Mononuclear cell (primary cell): ENCODE results near the gene NECTIN1. TPM values are rescaled to one million over a fixed set of nuclear protein-coding genes. Genes with fewer than 3 reads are reported as not detected.

Experiments used
- H3K27me3 ChIP-seq: 2 replicates; pipeline ENCODE4 v1.6.0; 2011; ENCODE audit warnings: low read length, control low read depth; ENCODE audit not compliant: insufficient read depth
- H3K4me1 ChIP-seq: 2 replicates; pipeline ENCODE4 v1.5.1; 2011; ENCODE audit warnings: mild to moderate bottlenecking, low read length, control low read depth; ENCODE audit not compliant: insufficient read depth
- H3K4me3 ChIP-seq: 2 replicates; pipeline ENCODE4 v1.5.1; 2011; ENCODE audit warnings: mild to moderate bottlenecking, low read length, moderate library complexity
- H3K9me3 ChIP-seq: 2 replicates; pipeline ENCODE4 v1.5.1; 2011; ENCODE audit warnings: low read depth, mild to moderate bottlenecking, control low read depth, low read length
- total RNA-seq: library from RNA; depleted of rRNA; stranded (reverse); fragments of >200 nt; gene quantifications from one replicate; pipeline ENCODE4 v1.2.3, GENCODE V29; 2012

NECTIN1 gene, protein sequence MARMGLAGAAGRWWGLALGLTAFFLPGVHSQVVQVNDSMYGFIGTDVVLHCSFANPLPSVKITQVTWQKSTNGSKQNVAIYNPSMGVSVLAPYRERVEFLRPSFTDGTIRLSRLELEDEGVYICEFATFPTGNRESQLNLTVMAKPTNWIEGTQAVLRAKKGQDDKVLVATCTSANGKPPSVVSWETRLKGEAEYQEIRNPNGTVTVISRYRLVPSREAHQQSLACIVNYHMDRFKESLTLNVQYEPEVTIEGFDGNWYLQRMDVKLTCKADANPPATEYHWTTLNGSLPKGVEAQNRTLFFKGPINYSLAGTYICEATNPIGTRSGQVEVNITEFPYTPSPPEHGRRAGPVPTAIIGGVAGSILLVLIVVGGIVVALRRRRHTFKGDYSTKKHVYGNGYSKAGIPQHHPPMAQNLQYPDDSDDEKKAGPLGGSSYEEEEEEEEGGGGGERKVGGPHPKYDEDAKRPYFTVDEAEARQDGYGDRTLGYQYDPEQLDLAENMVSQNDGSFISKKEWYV
- total RNA-seq = 2.0 TPM

- H3K27me3 ChIP-seq = peaks cover 16% of the 10 kb centered on the region
- no peaks in the 10 kb centered on the region for H3K9me3 ChIP-seq
- H3K4me3 ChIP-seq = peak within 1 kb of the TSS; percentile 61
- peaks cover 33% of the 10 kb centered on the region for H3K4me1 ChIP-seq
These were observed at the start of gene NECTIN1 for GRCh38 chr11:119728651-119729580. Gene NECTIN1, minus strand, starts transcription at chr11:119729200. Its CDS starts 647 bp downstream, at chr11:119728553.

- no peaks in the 10 kb centered on the region for H3K27me3 ChIP-seq
- no peaks in the 10 kb centered on the region for H3K4me1 ChIP-seq
- no peak overlapping the region for H3K4me3 ChIP-seq
- no peaks in the 10 kb centered on the region for H3K9me3 ChIP-seq
These were observed 49.6 kb upstream of the NECTIN1 start for GRCh38 chr11:119778391-119779194.

- no peaks in the 10 kb centered on the region for H3K4me1 ChIP-seq
- no peaks in the 10 kb centered on the region for H3K27me3 ChIP-seq
- no peaks in the 10 kb centered on the region for H3K9me3 ChIP-seq
- H3K4me3 ChIP-seq = no peak overlapping the region
These were observed 48.9 kb upstream of the NECTIN1 start for GRCh38 chr11:119777940-119778339.

DNA sequence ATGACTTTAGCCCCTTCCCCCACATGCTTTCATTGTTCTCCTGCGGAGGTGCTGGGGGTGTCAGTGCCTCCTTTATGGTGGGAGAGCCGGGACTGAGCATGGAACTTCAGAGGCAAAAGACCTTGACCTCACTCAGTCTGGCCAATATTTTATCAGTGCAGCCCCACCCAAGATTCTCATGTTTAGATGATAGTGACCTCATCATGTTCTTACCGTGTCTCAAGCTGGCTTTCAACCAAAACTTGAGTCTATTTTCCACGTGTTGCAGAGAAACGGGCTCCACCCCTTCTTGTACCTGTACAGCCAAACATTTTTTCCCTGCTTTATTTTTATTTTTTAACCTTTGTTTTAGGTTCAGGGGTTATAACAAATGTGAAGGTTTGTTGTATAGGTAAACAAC is 47.7 kb upstream of the NECTIN1 start:
- no peaks in the 10 kb centered on the region for H3K9me3 ChIP-seq
- H3K27me3 ChIP-seq = no peaks in the 10 kb centered on the region
- H3K4me3 ChIP-seq = no peak overlapping the region
- H3K4me1 ChIP-seq = no peaks in the 10 kb centered on the region

DNA sequence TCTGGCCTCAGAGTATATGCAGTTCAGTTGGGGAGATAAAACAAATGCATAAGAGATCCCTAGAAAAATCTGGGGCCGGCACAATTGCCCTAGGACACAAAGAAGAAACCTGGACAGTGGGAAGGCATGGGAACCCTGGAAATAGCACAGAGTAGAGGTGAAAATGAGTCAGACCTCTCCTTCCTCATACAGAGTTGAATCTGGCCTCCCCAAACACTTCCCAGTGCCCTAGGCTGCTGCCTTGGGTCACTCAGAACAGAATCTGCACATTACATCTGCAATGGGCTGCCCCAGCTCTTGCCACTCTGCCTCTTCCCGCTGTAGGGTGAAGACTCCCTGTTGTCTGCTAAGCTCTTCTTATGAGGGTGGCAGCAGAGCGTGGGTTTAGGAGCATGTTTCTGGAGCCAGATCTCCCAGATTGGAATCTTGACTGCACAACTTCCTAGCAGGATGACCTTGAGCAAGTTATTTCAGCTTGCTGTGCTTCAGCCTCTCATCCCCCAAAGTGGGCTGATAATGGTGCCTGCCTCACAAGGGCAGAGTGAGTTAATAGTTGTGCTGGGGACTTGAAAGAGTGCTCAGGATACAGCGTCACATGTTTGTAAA is 47.1 kb upstream of the NECTIN1 start:
- H3K4me3 ChIP-seq = no peak overlapping the region
- H3K4me1 ChIP-seq = no peaks in the 10 kb centered on the region
- no peaks in the 10 kb centered on the region for H3K27me3 ChIP-seq
- no peaks in the 10 kb centered on the region for H3K9me3 ChIP-seq

DNA sequence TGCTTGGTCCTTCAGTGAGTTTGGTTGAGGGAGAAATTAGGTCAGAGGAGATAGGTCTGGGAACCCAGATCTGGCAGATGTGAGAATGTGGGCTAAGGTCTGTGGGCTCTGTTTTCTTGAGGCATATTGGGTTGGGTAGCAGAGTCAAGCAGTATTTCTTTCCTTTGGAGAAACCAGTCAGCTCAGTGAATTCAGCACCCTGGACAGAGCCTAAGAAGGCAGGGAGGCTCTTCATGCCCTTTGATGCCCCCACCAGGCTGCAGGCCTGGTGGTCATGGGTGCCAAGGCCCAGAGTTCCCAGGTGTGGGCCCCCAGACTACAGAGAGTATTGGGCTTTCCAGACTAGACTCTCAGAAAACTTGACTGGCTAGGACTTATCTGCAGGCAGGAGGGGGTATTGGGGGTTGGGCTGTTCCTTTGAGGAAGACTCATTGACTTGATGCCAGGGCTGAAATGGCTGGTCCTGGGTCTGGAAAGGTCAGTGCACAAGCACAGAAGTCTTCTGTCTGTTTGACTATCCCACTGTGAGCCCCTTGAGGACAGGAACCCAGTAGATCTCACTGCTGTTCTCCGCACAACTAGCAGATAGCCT is 45.3 kb upstream of the NECTIN1 start:
- H3K27me3 ChIP-seq = no peaks in the 10 kb centered on the region
- no peak overlapping the region for H3K4me3 ChIP-seq
- no peaks in the 10 kb centered on the region for H3K4me1 ChIP-seq
- H3K9me3 ChIP-seq = no peaks in the 10 kb centered on the region

GRCh38 chr11:119772641-119773415 is 43.8 kb upstream of the NECTIN1 start:
- no peak overlapping the region for H3K4me3 ChIP-seq
- no peaks in the 10 kb centered on the region for H3K9me3 ChIP-seq
- peaks cover 3% of the 10 kb centered on the region for H3K27me3 ChIP-seq
- no peaks in the 10 kb centered on the region for H3K4me1 ChIP-seq

- Histone ChIP-seq H3K4me1 (no peaks in the 10 kb centered on the region), H3K27me3 (peaks cover 8% of the 10 kb centered on the region), H3K9me3 (no peaks in the 10 kb centered on the region), H3K4me3 (no peak overlapping the region)
These were observed 43.1 kb upstream of the NECTIN1 start for GRCh38 chr11:119772076-119772475.

DNA sequence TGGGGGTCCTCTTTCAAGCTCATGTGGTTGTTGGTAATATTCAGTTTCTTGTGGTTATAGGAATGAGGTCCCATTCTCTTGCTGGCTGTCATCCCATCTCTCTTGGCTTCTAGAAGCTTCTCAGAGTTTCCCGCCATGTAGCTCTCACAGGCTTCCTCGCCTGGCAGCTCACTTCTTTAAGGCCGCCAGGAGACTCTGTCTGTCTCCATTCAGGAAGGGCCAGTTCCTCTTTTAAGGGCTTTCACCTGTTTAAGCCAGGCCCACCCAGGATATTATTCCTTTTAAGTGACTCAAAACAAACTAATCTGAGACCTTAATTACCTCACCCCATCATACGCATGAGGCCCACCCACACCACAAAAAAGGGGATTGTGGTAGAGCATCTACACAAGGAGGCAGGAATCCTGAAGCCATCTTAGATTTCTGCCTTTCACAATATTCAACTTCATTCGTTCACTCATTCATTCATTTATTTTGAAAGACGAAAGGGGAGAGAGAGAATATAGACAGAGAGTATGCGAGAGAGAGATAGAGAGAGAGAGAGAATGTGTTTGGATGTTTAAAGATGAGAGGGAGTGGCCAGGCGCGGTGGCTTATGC is 42.3 kb upstream of the NECTIN1 start:
- no peaks in the 10 kb centered on the region for H3K9me3 ChIP-seq

DNA sequence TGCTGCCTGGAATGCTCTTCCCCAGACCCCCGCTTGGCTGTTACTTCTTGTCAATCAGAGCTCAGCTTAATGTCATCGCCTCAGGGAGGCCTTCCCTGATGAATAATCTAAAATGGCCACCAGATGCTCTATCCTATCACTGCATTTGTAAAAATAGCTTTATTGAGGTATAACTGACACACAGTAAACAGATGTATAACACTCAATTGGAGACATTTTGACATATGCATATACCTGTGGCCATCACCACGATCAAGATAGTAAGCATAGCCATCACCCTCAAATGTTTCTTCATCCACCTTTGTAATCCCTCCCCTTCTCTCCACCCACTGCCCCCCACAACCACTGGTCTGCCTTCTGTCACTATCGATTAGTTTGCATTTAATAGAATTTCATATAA is 36.6 kb upstream of the NECTIN1 start:
- Histone ChIP-seq H3K4me1 (no peaks in the 10 kb centered on the region), H3K4me3 (no peak overlapping the region), H3K27me3 (peaks cover 13% of the 10 kb centered on the region), H3K9me3 (no peaks in the 10 kb centered on the region)

More for the DNA sequence above, 42.3 kb upstream of the NECTIN1 start:
- no peak overlapping the region for H3K4me3 ChIP-seq
- peaks cover 13% of the 10 kb centered on the region for H3K27me3 ChIP-seq
- no peaks in the 10 kb centered on the region for H3K4me1 ChIP-seq

DNA sequence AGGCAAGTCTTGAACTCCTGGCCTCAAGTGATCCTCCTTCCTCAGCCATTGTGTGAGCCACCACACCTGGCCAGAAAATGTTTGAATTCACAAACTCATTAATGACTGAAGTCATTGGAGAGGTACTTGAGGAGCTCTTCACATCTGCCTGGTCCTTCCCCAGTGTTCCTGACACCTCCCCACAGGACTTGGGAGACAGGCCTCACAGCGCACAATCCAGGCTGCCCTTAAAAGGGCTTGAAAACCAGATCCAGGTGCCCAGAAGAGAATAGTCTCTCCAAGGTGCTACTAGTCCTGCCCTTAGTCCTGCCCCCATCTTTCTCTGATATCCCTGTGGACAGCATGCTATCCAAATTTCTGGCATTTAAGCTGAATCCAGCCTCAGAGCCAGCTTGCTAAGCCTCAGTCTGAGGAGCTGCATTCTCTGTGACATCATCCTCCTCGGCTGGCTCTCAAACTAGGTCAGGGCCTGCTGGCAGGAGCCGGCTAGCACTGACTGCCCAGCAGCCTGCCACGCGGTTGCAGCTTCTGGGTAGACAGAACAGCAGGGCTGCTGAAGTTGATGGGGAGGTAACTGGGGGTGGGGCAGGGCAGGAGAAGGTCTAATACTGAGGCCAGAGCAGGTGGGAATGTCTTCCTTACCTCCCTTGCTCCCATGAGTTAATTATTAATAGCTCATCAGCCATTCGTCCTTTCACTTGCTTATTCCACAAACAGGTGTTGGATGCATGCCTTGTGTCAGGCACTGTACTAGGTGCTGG is 35.3 kb upstream of the NECTIN1 start:
- Histone ChIP-seq H3K9me3 (no peaks in the 10 kb centered on the region), H3K4me1 (no peaks in the 10 kb centered on the region), H3K4me3 (no peak overlapping the region), H3K27me3 (peaks cover 13% of the 10 kb centered on the region)

- Histone ChIP-seq H3K9me3 (no peaks in the 10 kb centered on the region), H3K4me3 (no peak overlapping the region), H3K4me1 (no peaks in the 10 kb centered on the region), H3K27me3 (peaks cover 11% of the 10 kb centered on the region)
These were observed 34.2 kb upstream of the NECTIN1 start for GRCh38 chr11:119763071-119763728.
